GM18858 (cell line): ENCODE measurements around the gene RARRES2.
"Not testable (repeated sequence)": the region's sequence is repeated elsewhere in the genome, so short reads cannot be mapped to it uniquely, and the experiment has no call there.

ENCODE experiments used
- ATAC-seq: cut with Tn5 transposase; IDR thresholded peaks from one replicate; pipeline ENCODE4 v1.9.1; 2021; ENCODE audit not compliant: unreplicated experiment

The RARRES2 gene

GRCh38 chr7:150295614-150296013 is 45.8 kb downstream of the RARRES2 start:
- ATAC-seq, result not testable (repeated sequence)

GRCh38 chr7:150295027-150295426 is 46.4 kb downstream of the RARRES2 start:
- not testable (repeated sequence) for ATAC-seq

GRCh38 chr7:150290317-150290716 is 51.1 kb downstream of the RARRES2 start:
- ATAC-seq, result not testable (repeated sequence)

GRCh38 chr7:150288816-150289215 is 52.6 kb downstream of the RARRES2 start:
- ATAC-seq, result not testable (repeated sequence)
